Lower lobe of right lung (tissue), 2 donors: ENCODE measurements around the gene MED12. TPM values are rescaled to one million over a fixed set of nuclear protein-coding genes. Genes with fewer than 3 reads are reported as not detected.

Experiments
- ATAC-seq, 2 donors: fragments of 200-7000 bp; cut with Tn5 transposase; one replicate each; pipeline ENCODE4 v1.9.1; 2020 to 2022; ENCODE audit warnings: mild to moderate bottlenecking in 2 of 2, moderate library complexity in 2 of 2
- DNase-seq: peaks from one replicate; pipeline ENCODE4 v3.0.0-alpha.2; 2020
- H3K27ac ChIP-seq: fragments of 200-600 bp; one replicate; pipeline ENCODE4 v1.8.0; 2022
- H3K27me3 ChIP-seq: fragments of 200-600 bp; one replicate; pipeline ENCODE4 v1.8.0; 2022; ENCODE audit warnings: low read depth
- H3K36me3 ChIP-seq: fragments of 200-600 bp; one replicate; pipeline ENCODE4 v1.8.0; 2022; ENCODE audit warnings: mild to moderate bottlenecking
- H3K4me1 ChIP-seq: fragments of 200-600 bp; one replicate; pipeline ENCODE4 v1.8.0; 2022
- H3K4me3 ChIP-seq: fragments of 200-600 bp; one replicate; pipeline ENCODE4 v1.8.0; 2022; ENCODE audit warnings: mild to moderate bottlenecking
- H3K9me3 ChIP-seq: fragments of 200-600 bp; one replicate; pipeline ENCODE4 v1.8.0; 2022
- intact Hi-C: fragments of 100-400 bp; cut with DNase I; formaldehyde crosslinking; loops from one replicate; pipeline ENCODE4 v1.11.0; 2022
- total RNA-seq: library from RNA; stranded (reverse); fragmentation: NEBNext Ultra II Directional; extraction: Animal tissue kit (Norgen Biotek cat#: 25700); gene quantifications from one replicate; pipeline ENCODE4 v1.2.1, GENCODE V29; 2021
- TF ChIP-seq, protein P1 (sequence below): fragments of 200-600 bp; IDR thresholded peaks from one replicate; pipeline ENCODE4 v1.8.0; 2022; ENCODE audit warnings: antibody characterized with exemption, mild to moderate bottlenecking
- donor health status: DM: no; HTN: yes; CAD: no; lungs with severe emphysema.

Gene MED12
- total RNA-seq, 1 donor from 2014 or later, result 48.4 TPM

DNA sequence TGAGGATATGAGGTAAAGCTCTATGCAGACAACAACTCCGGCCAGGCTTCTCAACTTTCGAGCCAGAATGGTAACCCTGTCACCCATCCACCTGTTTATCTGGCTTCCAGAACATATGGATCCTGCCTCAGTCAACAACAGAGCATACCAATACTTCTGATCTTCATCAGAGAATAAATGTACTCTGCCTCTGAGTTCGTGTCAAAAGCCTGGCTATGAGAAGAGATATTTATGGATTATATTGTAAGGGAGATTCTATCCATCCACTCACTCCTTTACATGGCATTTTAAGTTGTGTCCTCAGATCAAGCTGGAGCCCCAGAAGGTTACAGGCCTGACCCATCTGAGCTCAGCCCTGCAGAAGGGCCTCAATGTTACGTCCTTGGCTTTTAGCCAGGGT, 32.5 kb upstream of the MED12 start:
- intact Hi-C loops, result no loop called here
- H3K4me3 ChIP-seq, result no peak overlapping the region
- TF ChIP-seq, protein P1, sequence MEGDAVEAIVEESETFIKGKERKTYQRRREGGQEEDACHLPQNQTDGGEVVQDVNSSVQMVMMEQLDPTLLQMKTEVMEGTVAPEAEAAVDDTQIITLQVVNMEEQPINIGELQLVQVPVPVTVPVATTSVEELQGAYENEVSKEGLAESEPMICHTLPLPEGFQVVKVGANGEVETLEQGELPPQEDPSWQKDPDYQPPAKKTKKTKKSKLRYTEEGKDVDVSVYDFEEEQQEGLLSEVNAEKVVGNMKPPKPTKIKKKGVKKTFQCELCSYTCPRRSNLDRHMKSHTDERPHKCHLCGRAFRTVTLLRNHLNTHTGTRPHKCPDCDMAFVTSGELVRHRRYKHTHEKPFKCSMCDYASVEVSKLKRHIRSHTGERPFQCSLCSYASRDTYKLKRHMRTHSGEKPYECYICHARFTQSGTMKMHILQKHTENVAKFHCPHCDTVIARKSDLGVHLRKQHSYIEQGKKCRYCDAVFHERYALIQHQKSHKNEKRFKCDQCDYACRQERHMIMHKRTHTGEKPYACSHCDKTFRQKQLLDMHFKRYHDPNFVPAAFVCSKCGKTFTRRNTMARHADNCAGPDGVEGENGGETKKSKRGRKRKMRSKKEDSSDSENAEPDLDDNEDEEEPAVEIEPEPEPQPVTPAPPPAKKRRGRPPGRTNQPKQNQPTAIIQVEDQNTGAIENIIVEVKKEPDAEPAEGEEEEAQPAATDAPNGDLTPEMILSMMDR, result no peak
- DNase-seq (no peak), ATAC-seq (no peak)
- no peaks in the 10 kb centered on the region for H3K4me1 ChIP-seq
- H3K36me3 ChIP-seq, result no peaks in the 10 kb centered on the region
- no peak overlapping the region for H3K27ac ChIP-seq
- no peaks in the 10 kb centered on the region for H3K9me3 ChIP-seq
- H3K27me3 ChIP-seq, result no peaks in the 10 kb centered on the region

DNA sequence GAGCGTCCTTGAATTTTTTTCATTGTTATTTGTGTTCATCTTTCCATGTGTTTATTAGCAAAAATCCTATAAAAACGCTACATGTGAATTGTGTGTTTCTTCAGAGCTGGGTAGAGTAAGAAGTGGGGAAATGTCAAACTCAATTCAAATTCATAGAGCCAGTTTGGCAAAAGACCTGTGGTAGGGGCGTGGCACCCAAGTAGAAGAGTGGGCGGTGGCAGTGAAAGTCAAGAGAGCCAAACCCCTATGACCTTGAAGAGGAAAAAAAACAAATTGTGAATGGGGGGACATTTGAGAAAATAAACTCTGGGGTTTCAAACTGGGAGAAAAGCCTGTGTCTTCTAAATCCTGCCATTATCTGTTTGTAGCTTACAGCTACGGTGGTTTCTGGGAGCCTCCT, 27.1 kb upstream of the MED12 start:
- H3K27ac ChIP-seq, result no peak overlapping the region
- H3K9me3 ChIP-seq, result no peaks in the 10 kb centered on the region
- H3K36me3 ChIP-seq, result no peaks in the 10 kb centered on the region
- TF ChIP-seq, protein P1, result no peak
- H3K27me3 ChIP-seq, result no peaks in the 10 kb centered on the region
- no peak for DNase-seq
- H3K4me3 ChIP-seq, result no peak overlapping the region
- H3K4me1 ChIP-seq, result no peaks in the 10 kb centered on the region
- intact Hi-C loops, result no loop called here
- no peak for ATAC-seq

- intact Hi-C loops, result no loop called here
- Histone ChIP-seq H3K4me1 (peaks cover 10% of the 10 kb centered on the region), H3K27me3 (no peaks in the 10 kb centered on the region), H3K4me3 (peak overlapping the region; percentile 65), H3K27ac (no peak overlapping the region), H3K36me3 (no peaks in the 10 kb centered on the region), H3K9me3 (no peaks in the 10 kb centered on the region)
- DNase-seq, result no peak
- TF ChIP-seq, protein P1, result no peak
- no peak for ATAC-seq
These were observed 23.4 kb upstream of the MED12 start for GRCh38 chrX:71095033-71095432.

DNA sequence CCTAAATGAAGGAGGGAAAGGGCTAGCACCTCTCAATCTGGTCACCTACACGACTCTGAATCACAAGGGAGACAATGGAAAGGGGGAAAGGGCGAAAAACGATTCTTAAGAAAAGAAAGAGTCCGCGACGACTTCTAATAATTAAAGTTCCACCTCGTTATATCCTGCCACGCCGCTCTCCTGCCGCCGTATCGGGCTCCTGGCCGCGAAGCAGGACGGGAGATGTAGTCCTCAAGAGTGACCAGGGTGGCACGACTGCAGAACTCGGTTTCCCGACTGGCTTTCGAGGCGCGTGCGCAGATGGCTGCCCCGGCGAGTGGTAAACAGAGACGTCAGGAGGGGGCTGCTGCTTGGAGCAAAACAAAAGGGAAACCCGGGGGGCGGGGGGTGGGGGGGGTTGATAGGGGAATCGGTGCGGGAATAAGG, 22.8 kb upstream of the MED12 start, which contains the start of gene FOXO4:
Gene FOXO4, plus strand, starts transcription at position 297 of the 426 bp plus-strand sequence. CDS start 678 bp downstream, outside the sequence.
- TF ChIP-seq, protein P1, result no peak
- no peaks in the 10 kb centered on the region for H3K9me3 ChIP-seq
- H3K4me1 ChIP-seq, result peaks cover 10% of the 10 kb centered on the region
- peak; percentile 94 for DNase-seq
- H3K4me3 ChIP-seq, result peak within 1 kb of the TSS; percentile 65
- H3K27me3 ChIP-seq, result no peaks in the 10 kb centered on the region
- intact Hi-C loops, result no loop called here
- peak within 1 kb of the TSS; percentile 62 for H3K27ac ChIP-seq
- peak; percentile 95 to 97 for ATAC-seq
- H3K36me3 ChIP-seq, result no peaks in the 10 kb centered on the region

GRCh38 chrX:71095981-71096759, 22.2 kb upstream of the MED12 start:
- Histone ChIP-seq H3K4me3 (peak overlapping the region; percentile 65), H3K27me3 (no peaks in the 10 kb centered on the region), H3K9me3 (no peaks in the 10 kb centered on the region), H3K36me3 (no peaks in the 10 kb centered on the region), H3K4me1 (peaks cover 10% of the 10 kb centered on the region), H3K27ac (peak overlapping the region; percentile 62)
- TF ChIP-seq, protein P1, result no peak
- no peak for DNase-seq
- intact Hi-C loops, result no loop called here
- ATAC-seq, result peak; percentile 76 to 84
